ENCODE measurements around the gene PIK3R2.
A peak's percentile ranks its signal among the peaks of the same experiment; 100 is the strongest.

GRCh38 chr19:18208098-18208951 lies 55.4 kb downstream of the PIK3R2 start:
- TF ChIP-seq CTCF (IDR thresholded peaks at IDR 0.05) (peak in 3 of 4 experiments; percentile 21 to 76 (median 43)), POLR2A (IDR thresholded peaks at IDR 0.05) (no peak), POLR2AphosphoS5 (IDR thresholded peaks at IDR 0.05) (peak in 2 of 4 donors; percentile 26 to 46), EP300 (IDR thresholded peaks at IDR 0.05) (peak in 1 of 4 donors; percentile 5)

Data from sigmoid colon (tissue), 4 donors.